ENCODE measurements around the gene PCDHGA12. TPM values are rescaled to one million over a fixed set of nuclear protein-coding genes. Genes with fewer than 3 reads are reported as not detected.

Gene PCDHGA12
- total RNA-seq, 2 donors from 2014 or later, result not detected

GRCh38 chr5:141439411-141440141, 9.3 kb downstream of the PCDHGA12 start:
- Mint-ChIP-seq H3K4me1 (no peaks in the 10 kb centered on the region), H3K27me3 (peaks cover 32% of the 10 kb centered on the region), H3K27ac (no peak overlapping the region), H3K36me3 (ENCODE audit: low read depth) (peaks cover under 1% of the 10 kb centered on the region), H3K4me3 (no peak overlapping the region)
- no peaks in the 10 kb centered on the region for H3K9me3 ChIP-seq (ENCODE audit: control insufficient read depth, low read length, poor library complexity, severe bottlenecking)
- DNase-seq (no peak), ATAC-seq (no peak)

- no peak for DNase-seq
- Mint-ChIP-seq H3K4me3 (no peak overlapping the region), H3K4me1 (no peaks in the 10 kb centered on the region), H3K36me3 (ENCODE audit: low read depth) (peaks cover 2% of the 10 kb centered on the region), H3K27ac (no peak overlapping the region), H3K27me3 (peaks cover 38% of the 10 kb centered on the region)
- ATAC-seq, result no peak
- H3K9me3 ChIP-seq (ENCODE audit: control insufficient read depth, low read length, poor library complexity, severe bottlenecking), result no peaks in the 10 kb centered on the region
Observed at GRCh38 chr5:141440341-141440740, 10.0 kb downstream of the PCDHGA12 start.

- no peak overlapping the region for H3K27ac Mint-ChIP-seq
- ATAC-seq, result no peak
- no peaks in the 10 kb centered on the region for H3K9me3 ChIP-seq (ENCODE audit: control insufficient read depth, low read length, poor library complexity, severe bottlenecking)
- peaks cover 2% of the 10 kb centered on the region for H3K36me3 Mint-ChIP-seq (ENCODE audit: low read depth)
- no peak for DNase-seq
- H3K27me3 Mint-ChIP-seq, result peaks cover 44% of the 10 kb centered on the region
- no peaks in the 10 kb centered on the region for H3K4me1 Mint-ChIP-seq
- H3K4me3 Mint-ChIP-seq, result no peak overlapping the region
Observed at GRCh38 chr5:141441571-141442170, 11.4 kb downstream of the PCDHGA12 start.

GRCh38 chr5:141465351-141465750, 35.0 kb downstream of the PCDHGA12 start:
- ATAC-seq (no peak), DNase-seq (no peak)
- H3K36me3 Mint-ChIP-seq (ENCODE audit: low read depth), result no peaks in the 10 kb centered on the region
- no peaks in the 10 kb centered on the region for H3K9me3 ChIP-seq (ENCODE audit: control insufficient read depth, low read length, poor library complexity, severe bottlenecking)
- no peaks in the 10 kb centered on the region for H3K4me1 Mint-ChIP-seq
- no peak overlapping the region for H3K4me3 Mint-ChIP-seq
- peaks cover 12% of the 10 kb centered on the region for H3K27me3 Mint-ChIP-seq
- no peak overlapping the region for H3K27ac Mint-ChIP-seq

GRCh38 chr5:141475625-141476131, 45.4 kb downstream of the PCDHGA12 start, which contains the start of gene PCDHGC3:
Gene PCDHGC3, plus strand, starts transcription at chr5:141475966. Its CDS starts 151 bp downstream, at chr5:141476117.
- peaks cover 2% of the 10 kb centered on the region for H3K36me3 Mint-ChIP-seq (ENCODE audit: low read depth)
- DNase-seq (no peak), ATAC-seq (peak; percentile 75)
- peak within 1 kb of the TSS; percentile 91 for H3K4me3 Mint-ChIP-seq
- H3K4me1 Mint-ChIP-seq, result peaks cover 15% of the 10 kb centered on the region
- H3K9me3 ChIP-seq (ENCODE audit: control insufficient read depth, low read length, poor library complexity, severe bottlenecking), result no peaks in the 10 kb centered on the region
- H3K27me3 Mint-ChIP-seq, result peaks cover 74% of the 10 kb centered on the region
- no peak within 1 kb of the TSS for H3K27ac Mint-ChIP-seq

GRCh38 chr5:141476132-141476911, 46.0 kb downstream of the PCDHGA12 start:
- H3K4me1 Mint-ChIP-seq, result peaks cover 15% of the 10 kb centered on the region
- H3K4me3 Mint-ChIP-seq, result peak overlapping the region; percentile 91
- peaks cover 2% of the 10 kb centered on the region for H3K36me3 Mint-ChIP-seq (ENCODE audit: low read depth)
- H3K9me3 ChIP-seq (ENCODE audit: control insufficient read depth, low read length, poor library complexity, severe bottlenecking), result no peaks in the 10 kb centered on the region
- H3K27me3 Mint-ChIP-seq, result peaks cover 78% of the 10 kb centered on the region
- ATAC-seq (no peak), DNase-seq (no peak)
- H3K27ac Mint-ChIP-seq, result no peak overlapping the region

GRCh38 chr5:141477044-141477575, 46.8 kb downstream of the PCDHGA12 start:
- Mint-ChIP-seq H3K27me3 (peaks cover 81% of the 10 kb centered on the region), H3K36me3 (ENCODE audit: low read depth) (peaks cover 2% of the 10 kb centered on the region), H3K4me3 (peak overlapping the region; percentile 91), H3K4me1 (peaks cover 15% of the 10 kb centered on the region), H3K27ac (no peak overlapping the region)
- ATAC-seq (no peak), DNase-seq (no peak)
- H3K9me3 ChIP-seq (ENCODE audit: control insufficient read depth, low read length, poor library complexity, severe bottlenecking), result no peaks in the 10 kb centered on the region

- DNase-seq (no peak), ATAC-seq (no peak)
- Mint-ChIP-seq H3K36me3 (ENCODE audit: low read depth) (peaks cover 2% of the 10 kb centered on the region), H3K27ac (no peak overlapping the region), H3K4me1 (peaks cover 15% of the 10 kb centered on the region), H3K27me3 (peaks cover 88% of the 10 kb centered on the region), H3K4me3 (peak overlapping the region; percentile 19)
- no peaks in the 10 kb centered on the region for H3K9me3 ChIP-seq (ENCODE audit: control insufficient read depth, low read length, poor library complexity, severe bottlenecking)
Observed at GRCh38 chr5:141477815-141478214, 47.5 kb downstream of the PCDHGA12 start.

- Mint-ChIP-seq H3K4me3 (peak overlapping the region; percentile 19), H3K4me1 (peaks cover 15% of the 10 kb centered on the region), H3K27me3 (peaks cover 93% of the 10 kb centered on the region), H3K36me3 (ENCODE audit: low read depth) (peaks cover 2% of the 10 kb centered on the region), H3K27ac (no peak overlapping the region)
- ATAC-seq, result no peak
- DNase-seq, result no peak
- no peaks in the 10 kb centered on the region for H3K9me3 ChIP-seq (ENCODE audit: control insufficient read depth, low read length, poor library complexity, severe bottlenecking)
Observed at GRCh38 chr5:141478321-141478945, 48.1 kb downstream of the PCDHGA12 start.

GRCh38 chr5:141479776-141480175, 49.5 kb downstream of the PCDHGA12 start:
- Mint-ChIP-seq H3K4me1 (peaks cover 18% of the 10 kb centered on the region), H3K4me3 (no peak overlapping the region), H3K27ac (no peak overlapping the region), H3K27me3 (peaks cover 93% of the 10 kb centered on the region), H3K36me3 (ENCODE audit: low read depth) (peaks cover 2% of the 10 kb centered on the region)
- no peaks in the 10 kb centered on the region for H3K9me3 ChIP-seq (ENCODE audit: control insufficient read depth, low read length, poor library complexity, severe bottlenecking)
- DNase-seq, result no peak
- no peak for ATAC-seq

All from T-helper 17 cell (primary cell).